GM18520 (cell line): ENCODE measurements around the gene TUBA1B.
A peak's percentile ranks its signal among the peaks of the same experiment; 100 is the strongest.
"Not testable (repeated sequence)": the region's sequence is repeated elsewhere in the genome, so short reads cannot be mapped to it uniquely, and the experiment has no call there.

ENCODE experiments used
- ATAC-seq: cut with Tn5 transposase; IDR thresholded peaks from one replicate; pipeline ENCODE4 v1.9.1; 2021; ENCODE audit not compliant: unreplicated experiment

The TUBA1B gene

GRCh38 chr12:49127971-49128370 is 3.2 kb downstream of the TUBA1B start:
- ATAC-seq = not testable (repeated sequence)

- ATAC-seq = no peak
Measured at GRCh38 chr12:49126852-49127763, 4.1 kb downstream of the TUBA1B start.

GRCh38 chr12:49121047-49121696 is 10.0 kb downstream of the TUBA1B start:
- ATAC-seq = no peak

- no peak for ATAC-seq
Measured at GRCh38 chr12:49111206-49111605, 20.0 kb downstream of the TUBA1B start.

- ATAC-seq = peak; percentile 99
Measured at GRCh38 chr12:49110464-49111155, 20.6 kb downstream of the TUBA1B start, which contains the start of gene LMBR1L. Gene LMBR1L, minus strand, starts transcription at chr12:49110847. Its CDS starts 292 bp downstream, at chr12:49110555.

GRCh38 chr12:49109641-49110463 is 21.3 kb downstream of the TUBA1B start:
- no peak for ATAC-seq

GRCh38 chr12:49108958-49109404 is 22.2 kb downstream of the TUBA1B start:
- no peak for ATAC-seq

- no peak for ATAC-seq
Measured at GRCh38 chr12:49105504-49106084, 25.6 kb downstream of the TUBA1B start.

- ATAC-seq = no peak
Measured at GRCh38 chr12:49104822-49105221, 26.4 kb downstream of the TUBA1B start.

GRCh38 chr12:49100380-49100779 is 30.8 kb downstream of the TUBA1B start:
- no peak for ATAC-seq

GRCh38 chr12:49098703-49099102 is 32.5 kb downstream of the TUBA1B start:
- no peak for ATAC-seq

GRCh38 chr12:49098035-49098451 is 33.2 kb downstream of the TUBA1B start:
- ATAC-seq = no peak

GRCh38 chr12:49097381-49097780 is 33.8 kb downstream of the TUBA1B start:
- no peak for ATAC-seq

- ATAC-seq = no peak
Measured at GRCh38 chr12:49094975-49095365, 36.2 kb downstream of the TUBA1B start.

GRCh38 chr12:49094160-49094974 is 36.8 kb downstream of the TUBA1B start, which contains the start of gene DHH:
Gene DHH, minus strand, starts transcription at chr12:49094801. Its CDS starts 289 bp downstream, at chr12:49094512.
- no peak for ATAC-seq

- ATAC-seq = no peak
Measured at GRCh38 chr12:49093792-49094159, 37.4 kb downstream of the TUBA1B start.

- ATAC-seq = no peak
Measured at GRCh38 chr12:49092816-49093406, 38.3 kb downstream of the TUBA1B start.

GRCh38 chr12:49092086-49092815 is 38.9 kb downstream of the TUBA1B start:
- ATAC-seq = no peak

GRCh38 chr12:49091836-49092085 is 39.4 kb downstream of the TUBA1B start:
- ATAC-seq = no peak
